Vagina (tissue), 2 donors: ENCODE results near the gene AJUBA.
"Not testable (repeated sequence)": the region's sequence is repeated elsewhere in the genome, so short reads cannot be mapped to it uniquely, and the experiment has no call there.

ENCODE experiments used
- POLR2A ChIP-seq, 2 donors: fragments of 450-650 bp; IDR thresholded peaks; one replicate each; pipeline ENCODE4 v1.6.1; 2017; ENCODE audit warnings: antibody characterized with exemption in 2 of 2, mild to moderate bottlenecking in 2 of 2, moderate library complexity in 2 of 2
- POLR2AphosphoS5 ChIP-seq, 2 donors: sonication (generic); formaldehyde crosslinking; IDR thresholded peaks; one replicate each; pipeline ENCODE4 v1.9.0; 2017; ENCODE audit warnings: antibody characterized with exemption in 2 of 2, mild to moderate bottlenecking in 2 of 2, low read depth in 1 of 2; ENCODE audit not compliant: insufficient read depth in 1 of 2

DNA sequence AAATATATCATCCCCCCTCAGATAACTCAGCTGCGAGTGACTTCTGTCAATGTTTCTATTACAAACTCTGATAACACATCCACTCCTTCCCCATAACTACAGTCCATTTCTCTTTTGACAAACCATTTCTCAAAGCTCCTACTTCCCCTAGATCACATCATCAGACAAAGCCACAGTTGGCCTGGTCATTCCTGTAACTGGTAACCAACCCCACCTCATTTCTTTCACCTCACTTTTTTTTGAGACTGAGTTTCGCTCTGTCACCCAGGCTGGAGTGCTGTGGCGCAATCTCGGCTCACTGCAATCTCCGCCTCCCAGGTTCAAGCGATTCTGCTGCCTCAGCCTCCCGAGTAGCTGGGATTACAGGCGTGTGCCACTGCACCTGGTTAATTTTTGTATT is 30.6 kb downstream of the AJUBA start:
- TF ChIP-seq POLR2AphosphoS5 (IDR thresholded peaks at IDR 0.05; ENCODE audit: insufficient read depth in 1 of 2, low read depth in 1 of 2); POLR2A (IDR thresholded peaks at IDR 0.05): not testable (repeated sequence)
